Coronary artery (tissue), 2 donors: ENCODE measurements around the gene ZNF414.

Source experiments
- DNase-seq: peaks from one replicate; pipeline ENCODE4 v3.0.0-alpha.2; 2017; ENCODE audit warnings: low spot score
- H3K27ac ChIP-seq, 2 donors: fragments of 200-600 bp; sonication (generic); one replicate each; pipeline ENCODE4 v1.5.1; 2016 to 2019
- H3K4me3 ChIP-seq: fragments of 200-600 bp; sonication (generic); 2 replicates; pipeline ENCODE4 v1.5.1; 2016; ENCODE audit warnings: mild to moderate bottlenecking, moderate library complexity
- CTCF ChIP-seq: fragments of 200-600 bp; sonication (generic); IDR thresholded peaks from one replicate; pipeline ENCODE4 v1.5.1; 2019; ENCODE audit warnings: antibody characterized with exemption

ZNF414 gene

GRCh38 chr19:8490395-8490760 lies 23.6 kb downstream of the ZNF414 start:
- no peak for DNase-seq
- no peak overlapping the region for H3K27ac ChIP-seq
- H3K4me3 ChIP-seq: no peak overlapping the region
- no peak for TF ChIP-seq CTCF

DNA sequence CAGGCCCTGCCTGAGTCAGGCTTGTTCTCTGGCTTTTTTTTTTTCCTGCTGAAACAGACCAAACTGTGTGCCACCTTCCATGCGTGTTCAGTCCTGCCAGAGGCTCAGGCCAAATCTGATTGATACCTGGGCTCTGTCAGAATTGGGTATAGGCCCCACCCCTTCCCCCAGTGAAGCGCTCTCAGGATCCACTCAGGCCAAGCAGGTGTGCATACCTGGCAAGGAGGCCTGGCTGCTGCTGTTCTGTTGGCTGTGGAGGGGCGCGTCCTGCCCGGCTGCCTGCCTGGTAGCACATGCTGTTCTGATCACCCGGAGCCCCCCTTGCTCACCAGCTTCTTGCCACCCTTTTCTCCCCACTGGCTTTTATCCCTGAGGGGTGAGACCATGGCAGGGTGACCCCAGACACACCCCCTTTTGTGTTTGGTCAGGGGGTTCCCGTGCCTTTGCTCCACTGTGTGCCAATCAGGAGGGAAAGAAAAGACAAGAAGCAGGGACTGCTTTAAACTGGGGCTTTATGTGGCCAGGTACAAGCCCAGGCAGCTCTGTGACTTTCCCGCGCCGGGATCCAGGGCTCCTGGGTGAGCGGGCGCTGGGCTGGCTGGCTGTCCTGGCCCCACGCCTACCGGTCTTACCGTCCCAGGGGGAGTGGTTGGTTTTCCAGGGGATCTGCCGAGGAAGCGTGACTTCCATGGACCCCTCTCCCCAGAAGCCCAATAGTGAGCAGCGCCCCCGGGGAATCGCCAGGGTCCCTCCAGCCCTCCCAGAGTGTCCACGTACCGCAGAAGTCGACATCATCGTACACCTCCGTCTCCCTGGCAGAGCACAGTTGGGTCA lies 24.2 kb downstream of the ZNF414 start:
- no peak for DNase-seq
- H3K4me3 ChIP-seq: no peak overlapping the region
- H3K27ac ChIP-seq: no peak overlapping the region
- TF ChIP-seq CTCF: no peak

GRCh38 chr19:8488365-8488764 lies 25.6 kb downstream of the ZNF414 start:
- no peak overlapping the region for H3K27ac ChIP-seq
- no peak for DNase-seq
- no peak overlapping the region for H3K4me3 ChIP-seq
- TF ChIP-seq CTCF: no peak

DNA sequence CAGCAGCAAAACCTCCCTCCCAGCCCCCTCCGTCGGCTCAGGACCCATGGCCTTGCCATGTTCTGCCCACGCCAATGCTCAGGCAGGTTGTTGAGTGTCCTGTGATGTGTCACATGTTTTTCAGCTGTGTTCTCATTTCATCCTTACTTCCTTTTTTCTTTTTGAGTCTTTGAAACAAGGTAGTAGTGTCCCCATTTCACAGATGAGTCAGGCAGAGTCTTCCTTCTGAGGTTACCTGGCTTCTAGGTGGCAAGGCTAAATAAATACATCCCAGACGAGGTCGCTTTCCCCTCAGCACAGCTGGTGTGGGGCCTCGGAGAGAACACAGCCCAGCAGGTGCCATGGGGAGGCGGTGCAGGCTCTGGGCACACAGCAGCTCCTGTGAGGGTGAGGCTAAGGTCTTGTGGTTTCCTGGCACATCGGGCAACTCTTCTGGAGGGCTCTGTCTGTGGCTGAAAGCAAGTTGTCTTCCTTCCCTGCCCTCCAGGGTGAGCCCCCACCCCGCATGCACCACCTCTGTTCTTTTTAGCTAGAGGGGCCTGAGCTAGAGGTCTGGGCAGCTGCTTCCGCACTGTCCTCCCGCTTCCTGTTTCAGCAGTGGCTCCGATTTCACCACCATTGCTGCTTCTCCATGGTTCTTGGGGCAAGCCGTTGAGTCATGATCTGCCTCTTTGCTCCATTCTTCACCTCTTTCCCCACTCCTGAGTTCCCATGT lies 26.7 kb downstream of the ZNF414 start:
- Histone ChIP-seq H3K4me3 (no peak overlapping the region), H3K27ac (peak overlapping the region in 1 of 2 donors; percentile 65)
- no peak for DNase-seq
- TF ChIP-seq CTCF: no peak

DNA sequence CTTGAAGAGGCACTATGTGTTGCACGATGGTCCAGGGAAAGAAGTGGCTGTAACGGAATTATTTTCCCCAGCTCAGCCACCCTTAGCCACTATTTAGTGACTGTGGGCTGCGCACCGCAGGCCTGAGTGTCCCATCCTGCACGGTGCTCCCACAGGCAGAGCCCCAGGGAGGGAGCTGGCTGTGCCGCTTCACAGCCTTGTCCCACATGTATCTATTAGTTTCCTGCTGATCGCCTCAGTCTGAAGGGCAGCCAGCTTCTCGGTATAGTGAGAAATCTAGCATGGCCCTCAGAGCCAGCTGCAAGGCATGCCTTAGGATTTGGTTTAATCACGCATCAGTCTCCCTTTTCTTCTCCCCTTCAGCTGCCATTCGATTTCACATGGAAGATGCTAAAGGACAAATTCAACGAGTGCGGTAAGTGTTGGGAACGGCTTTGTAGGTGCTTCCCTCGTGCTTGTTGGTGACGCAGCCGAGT lies 27.3 kb downstream of the ZNF414 start:
- DNase-seq: no peak
- no peak for TF ChIP-seq CTCF
- H3K27ac ChIP-seq: peak overlapping the region in 1 of 2 donors; percentile 65
- H3K4me3 ChIP-seq: no peak overlapping the region

GRCh38 chr19:8485561-8486371 lies 28.2 kb downstream of the ZNF414 start:
- no peak overlapping the region for H3K4me3 ChIP-seq
- no peak for TF ChIP-seq CTCF
- no peak for DNase-seq
- H3K27ac ChIP-seq: no peak overlapping the region
